Neural progenitor cell (in vitro differentiated cells): ENCODE measurements around the gene RBMS1.

Source experiments
- CTCF ChIP-seq: fragments of 200-600 bp; sonication (generic); IDR thresholded peaks from 2 replicates; pipeline ENCODE4 v1.5.1; 2017; ENCODE audit warnings: antibody characterized with exemption, mild to moderate bottlenecking
- EZH2 ChIP-seq: fragments of 200-600 bp; sonication (generic); IDR thresholded peaks from 2 replicates; pipeline ENCODE4 v1.6.1; 2017; ENCODE audit warnings: antibody characterized with exemption, mild to moderate bottlenecking, moderate library complexity
- EZH2phosphoT487 ChIP-seq: fragments of 200-600 bp; sonication (generic); IDR thresholded peaks from 2 replicates; pipeline ENCODE4 v1.6.1; 2017; ENCODE audit warnings: antibody characterized with exemption

GRCh38 chr2:160333324-160334027 lies 160.1 kb downstream of the RBMS1 start:
- TF ChIP-seq CTCF (no peak), EZH2 (no peak), EZH2phosphoT487 (no peak)
